K562 (cell line): ENCODE measurements around the gene TMEM176A. TPM values are rescaled to one million over a fixed set of nuclear protein-coding genes. Genes with fewer than 3 reads are reported as not detected.

ENCODE experiments used
- ATAC-seq: fragments of 200-7000 bp; cut with Tn5 transposase; 3 replicates; pipeline ENCODE4 v1.9.1; 2020; ENCODE audit warnings: moderate library complexity
- Bru-seq: library from RNA; stranded (reverse); fragments of 400-500 nt; gene quantifications from one replicate; lab custom pipeline; 2021; lab: Mats Ljungman, UMichigan
- BruChase-seq, 2 experiments: library from RNA; stranded (reverse); fragments of 400-500 nt; gene quantifications; one replicate each; lab custom pipeline; 2021; lab: Mats Ljungman, UMichigan
- BruUV-seq: library from RNA; stranded (reverse); fragments of 400-500 nt; replicated peaks from 2 replicates; lab custom pipeline; 2021; lab: Mats Ljungman, UMichigan
- CTCF ChIA-PET: fragments of 300-600 bp; formaldehyde crosslinking; extraction: SDS; loops from one replicate; lab custom pipeline; 2021; ENCODE audit warnings: low intra/inter-chr PET ratio; lab: Yijun Ruan, JAX
- POLR2A ChIA-PET: fragments of 300-600, 350-650 bp; sonication (Branson Sonifier 250); formaldehyde crosslinking; extraction: SDS; loops from one replicate; lab custom pipeline; 2021; ENCODE audit warnings: antibody characterized with exemption, inconsistent platforms; lab: Yijun Ruan, JAX
- DNase-seq, 4 experiments: peaks; one replicate each; pipeline versions ENCODE4 v3.0.0 to v3.0.0-alpha.2; 2011 to 2018; ENCODE audit warnings: low spot score in 3 of 4, mixed read lengths in 3 of 4; ENCODE audit errors: extremely low read depth in 1 of 4
- FAIRE-seq: peaks from 2 replicates; lab custom pipeline; 2011; peaks lifted over from hg19 to GRCh38; lab: Jason Lieb, UNC
- H2AFZ ChIP-seq: 2 replicates; pipeline ENCODE4 v1.6.0; 2011; ENCODE audit warnings: low read depth, low read length, control low read depth, inconsistent platforms
- H3K27ac ChIP-seq: fragments of 200-600 bp; 3 replicates; pipeline ENCODE4 v1.8.0; 2011; ENCODE audit warnings: low read depth, mild to moderate bottlenecking, control low read depth, inconsistent platforms, low read length, moderate library complexity, mixed read lengths; ENCODE audit errors: extremely low read depth
- H3K27me3 ChIP-seq, 2 experiments: fragments of 300-600 bp in 1 of 2; 2 replicates in 1 of 2; 3 replicates in 1 of 2; pipeline versions ENCODE4 v1.6.0 to v1.8.0; 2011; ENCODE audit warnings: inconsistent platforms in 2 of 2, low read length in 2 of 2, mild to moderate bottlenecking in 1 of 2, mixed read lengths in 1 of 2, moderate library complexity in 1 of 2; ENCODE audit not compliant: control insufficient read depth in 2 of 2, insufficient read depth in 2 of 2
- H3K36me3 ChIP-seq: fragments of 300-600 bp; 3 replicates; pipeline ENCODE4 v1.8.0; 2011; ENCODE audit warnings: mild to moderate bottlenecking, low read length, inconsistent platforms; ENCODE audit not compliant: control insufficient read depth, insufficient read depth
- H3K4me1 ChIP-seq, 2 experiments: fragments of 200-600 bp in 1 of 2; replicated peaks in 1 of 2; 2 replicates in 1 of 2; 3 replicates in 1 of 2; pipeline versions ENCODE4 v1.5.1 to v1.8.0; 2011; ENCODE audit warnings: inconsistent platforms in 2 of 2, low read length in 2 of 2, mild to moderate bottlenecking in 1 of 2, mixed read lengths in 1 of 2, moderate library complexity in 1 of 2; ENCODE audit not compliant: control insufficient read depth in 2 of 2, insufficient read depth in 2 of 2
- H3K4me2 ChIP-seq: 2 replicates; pipeline ENCODE4 v1.6.1; 2011; ENCODE audit warnings: low read length, control low read depth, inconsistent platforms, mixed read lengths; ENCODE audit not compliant: insufficient read depth
- H3K4me3 ChIP-seq: fragments of 200-600 bp; sonication (generic), shearing (Covaris generic); 2 replicates; pipeline ENCODE4 v1.5.1; 2016; ENCODE audit warnings: control low read depth, inconsistent platforms
- H3K79me2 ChIP-seq: fragments of 200-600 bp; 3 replicates; pipeline ENCODE4 v1.8.0; 2011; ENCODE audit warnings: low read length, inconsistent platforms; ENCODE audit not compliant: control insufficient read depth, insufficient read depth
- H3K9ac ChIP-seq, 2 experiments: 2 replicates each; pipeline versions ENCODE4 v1.6.0 to v1.6.1; 2011; ENCODE audit warnings: low read depth in 2 of 2, low read length in 2 of 2, control low read depth in 1 of 2, inconsistent platforms in 1 of 2, mild to moderate bottlenecking in 1 of 2, mixed read lengths in 1 of 2; ENCODE audit not compliant: insufficient read depth in 1 of 2
- H3K9me1 ChIP-seq: one replicate; pipeline ENCODE4 v1.6.0; 2011; ENCODE audit warnings: inconsistent platforms, mild to moderate bottlenecking, low read length, moderate library complexity; ENCODE audit not compliant: control insufficient read depth, insufficient read depth
- H3K9me3 ChIP-seq: replicated peaks from 2 replicates; pipeline ENCODE4 v1.5.1; 2011; ENCODE audit warnings: low read depth, low read length, inconsistent platforms; ENCODE audit not compliant: control insufficient read depth, insufficient read depth
- H4K20me1 ChIP-seq: replicated peaks from 2 replicates; pipeline ENCODE4 v1.6.1; 2011; ENCODE audit warnings: low read length, inconsistent platforms, mixed read lengths; ENCODE audit not compliant: control insufficient read depth, insufficient read depth
- DNMT1 ChIP-seq: fragments of 450-650 bp; IDR thresholded peaks from 2 replicates; pipeline ENCODE4 v1.6.1; 2016; ENCODE audit warnings: antibody characterized with exemption, mild to moderate bottlenecking
- LEF1 ChIP-seq: fragments of 450-650 bp; IDR thresholded peaks from 2 replicates; pipeline ENCODE4 v1.6.1; 2016; ENCODE audit warnings: mild to moderate bottlenecking
- PCBP1 ChIP-seq: fragments of 200-400 bp; formaldehyde crosslinking; IDR thresholded peaks from 2 replicates; pipeline ENCODE4 v1.6.1; 2018; ENCODE audit warnings: mild to moderate bottlenecking, low read depth, low read length; ENCODE audit not compliant: poor library complexity, severe bottlenecking
- SMARCE1 ChIP-seq: fragments of 450-650 bp; IDR thresholded peaks from 2 replicates; pipeline ENCODE4 v1.7.1; 2016; ENCODE audit warnings: mild to moderate bottlenecking
- SRSF7 ChIP-seq: fragments of 200-400 bp; formaldehyde crosslinking; optimal IDR thresholded peaks from 2 replicates; pipeline ENCODE3; 2017; ENCODE audit warnings: mild to moderate bottlenecking, low read depth, low read length
- WGBS: fragments of 100-300 bp; shearing (Covaris generic); methylation state at CpG from one replicate; pipeline ENCODE4 v1.1.6; 2016; ENCODE audit warnings: low coverage, mixed read lengths; ENCODE audit not compliant: insufficient coverage; ENCODE audit errors: missing lambda C conversion rate; 5-methylcytosine and 5-hydroxymethylcytosine counted together
- in situ Hi-C: fragments of 300-500 bp; cut with MboI; formaldehyde crosslinking; loops from 4 replicates; pipeline ENCODE4 v1.15.0; 2018; ENCODE audit warnings: inconsistent platforms, mixed read lengths
- intact Hi-C: fragments of 100-400 bp; cut with micrococcal nuclease; formaldehyde crosslinking; loops from 2 replicates; pipeline ENCODE4 v1.14.2; 2022
- long read RNA-seq, 3 experiments: library from polyadenylated mRNA in 2 of 3; library from RNA in 1 of 3; unstranded in 2 of 3; stranded (forward) in 1 of 3; transcript quantifications; one replicate each; pipeline ENCODE4 v2.0.0, GENCODE V29; 2019 to 2022
- polyA minus RNA-seq, 3 experiments: library from RNA; depleted of rRNA, polyadenylated mRNA; stranded (reverse); fragments of >200 nt; gene quantifications; 2 replicates each; pipeline ENCODE4 v1.2.3, GENCODE V29; 2011
- polyA plus RNA-seq, 8 experiments: library from polyadenylated mRNA; depleted of rRNA in 4 of 8; stranded (reverse) in 5 of 8; unstranded in 3 of 8; fragments of >200 nt; fragmentation: Nextera tagmentation in 2 of 8; fragmentation: Illumina TruSeq in 1 of 8; extraction: Ambion mirVana in 2 of 8; extraction: Trizol in 1 of 8; gene quantifications; 2 replicates each; pipeline versions ENCODE4 v1.2.1 to v1.2.3, GENCODE V29; 2011 to 2014; ENCODE audit warnings: inconsistent platforms in 1 of 8, missing spikeins in 1 of 8
- total RNA-seq, 7 experiments: library from RNA; depleted of rRNA in 6 of 7; stranded (reverse); fragments of >200 nt in 6 of 7; fragmentation: Illumina TruSeq in 2 of 7; extraction: Trizol in 2 of 7; gene quantifications; 2 replicates each; pipeline versions ENCODE4 v1.2.1 to v1.2.3, GENCODE V29; 2011 to 2021; ENCODE audit warnings: low replicate concordance in 1 of 7

TMEM176A gene
- not detected in 2 replicates for total RNA-seq (2011; cell fraction: chromatin; rRNA removed; ENCODE audit: low replicate concordance)
- total RNA-seq (2011; cell fraction: nucleolus; rRNA removed): not detected in 2 replicates
- total RNA-seq (2011; cell fraction: nucleoplasm; rRNA removed): not detected in 2 replicates
- total RNA-seq (2014; rRNA removed): not detected in 2 replicates
- total RNA-seq (2014; rRNA removed; fragmentation: Illumina TruSeq; extraction: Trizol): not detected in 2 replicates
- total RNA-seq (2015; rRNA removed; fragmentation: Illumina TruSeq; extraction: Trizol): not detected in 2 replicates
- 0.31 TPM in 1 of 2 replicates, not detected in the other for total RNA-seq (2021)
- not detected in 2 replicates for polyA plus RNA-seq (2011; rRNA removed)
- 0.04 TPM in 1 of 2 replicates, not detected in the other for polyA plus RNA-seq (2011; cell fraction: cytosol; rRNA removed)
- polyA plus RNA-seq (2011; cell fraction: nucleus; rRNA removed): 0.27 TPM in 1 of 2 replicates, not detected in the other
- polyA plus RNA-seq (2012): 0.27 and 0.32 TPM in 2 replicates
- polyA plus RNA-seq (2014; fragmentation: Illumina TruSeq; extraction: Trizol): not detected in 2 replicates
- not detected for polyA plus RNA-seq (2014; fragmentation: Nextera tagmentation; extraction: Ambion mirVana)
- polyA plus RNA-seq (2014; rRNA removed): not detected in 2 replicates
- not detected in 2 replicates for polyA minus RNA-seq (2011; rRNA and poly(A)+ RNA removed)
- polyA minus RNA-seq (2011; cell fraction: cytosol; rRNA and poly(A)+ RNA removed): not detected in 2 replicates
- not detected in 2 replicates for polyA minus RNA-seq (2011; cell fraction: nucleus; rRNA and poly(A)+ RNA removed)
- Bru-seq, nascent RNA: not detected
- not detected for BruChase-seq, experiment 1, labeled RNA remaining after a 2-hour chase
- BruChase-seq, experiment 2, labeled RNA remaining after a 6-hour chase: not detected
- long read RNA-seq, experiment 1: 0 reads
- long read RNA-seq, experiment 2: 0 reads
- long read RNA-seq, experiment 3: 0 reads

- no peak for DNase-seq
- H3K4me2 ChIP-seq: no peak within 1 kb of the TSS
- CTCF ChIA-PET: no interaction called here
These were observed at the start of gene TMEM176A for GRCh38 chr7:150800581-150801241. Gene TMEM176A, plus strand, starts transcription at chr7:150800769. Its CDS starts 782 bp downstream, at chr7:150801551.

More at GRCh38 chr7:150800581-150801241, at the start of gene TMEM176A:
- Histone ChIP-seq H3K4me3 (no peak within 1 kb of the TSS), H4K20me1 (no peaks in the 10 kb centered on the region), H3K27ac (no peak within 1 kb of the TSS), H3K79me2 (no peaks in the 10 kb centered on the region), H3K9ac (no peak within 1 kb of the TSS), H3K9me3 (no peaks in the 10 kb centered on the region; the same call in 1 of the 2 replicates), H3K9me1 (no peaks in the 10 kb centered on the region), H3K4me1 (peaks cover 0 to 21% of the 10 kb centered on the region in 2 experiments; a peak in 2 of 5 replicates), H2AFZ (no peak within 1 kb of the TSS), H3K36me3 (no peaks in the 10 kb centered on the region), H3K27me3 (peaks cover 59 to 73% of the 10 kb centered on the region in 2 experiments)
- 13% methylated on average over 42 of the region's 54 CpGs for WGBS
- FAIRE-seq: no peak
- intact Hi-C loops: no loop called here
- no peak for ATAC-seq
- POLR2A ChIA-PET: no interaction called here
- peak; percentile 64 for TF ChIP-seq PCBP1
- no peak for TF ChIP-seq LEF1
- peak; percentile 15 for TF ChIP-seq SRSF7
- no peak for TF ChIP-seq DNMT1
- TF ChIP-seq SMARCE1: no peak
- in situ Hi-C loops: no loop called here
- no TSS peak for BruUV-seq
